ENCODE results near the gene S100A9.

The S100A9 gene

GRCh38 chr1:153361480-153362109 is 3.9 kb downstream of the S100A9 start:
- ChIA-PET CTCF (interaction anchor here (1.0 to 1.8 kb wide), 6 partner anchors 9 to 257 kb away, joined by 3 to 9 read pairs (median 4); no protein-coding TSS in a partner anchor), POLR2A (no interaction called here)
- 100% methylated on average over 2 of the region's 4 CpGs for WGBS (ENCODE audit: insufficient coverage)
- no peak for DNase-seq
- Histone ChIP-seq H3K4me1 (ENCODE audit: control extremely low read depth in 1 of 4, control insufficient read depth in 4 of 4, insufficient read depth in 4 of 4, low read length in 3 of 4) (peaks cover 2 to 35% (median 26%) of the 10 kb centered on the region in 4 experiments), H3K9me3 (ENCODE audit: control extremely low read depth in 1 of 5, control insufficient read depth in 4 of 5, insufficient read depth in 2 of 5, low read depth in 1 of 5, low read length in 4 of 5) (no peaks in the 10 kb centered on the region), H3K36me3 (ENCODE audit: control insufficient read depth in 4 of 4, insufficient read depth in 4 of 4, low read length in 3 of 4) (no peaks in the 10 kb centered on the region), H3K4me3 (ENCODE audit: control insufficient read depth in 1 of 7, extremely low read depth in 1 of 7, insufficient read depth in 4 of 7, low read depth in 2 of 7, low read length in 6 of 7) (no peak overlapping the region), H3K27ac (ENCODE audit: insufficient read depth in 1 of 2, low read depth in 1 of 2, low read length in 2 of 2, poor library complexity in 1 of 2, severe bottlenecking in 2 of 2) (no peak overlapping the region), H3K27me3 (replicated peaks in 2 of 5; ENCODE audit: control insufficient read depth in 4 of 5, insufficient read depth in 5 of 5, low read length in 4 of 5) (no peaks in the 10 kb centered on the region)

GRCh38 chr1:153362187-153362775 is 4.6 kb downstream of the S100A9 start:
- Histone ChIP-seq H3K9me3 (ENCODE audit: control extremely low read depth in 1 of 5, control insufficient read depth in 4 of 5, insufficient read depth in 2 of 5, low read depth in 1 of 5, low read length in 4 of 5) (no peaks in the 10 kb centered on the region), H3K36me3 (ENCODE audit: control insufficient read depth in 4 of 4, insufficient read depth in 4 of 4, low read length in 3 of 4) (no peaks in the 10 kb centered on the region), H3K27me3 (replicated peaks in 2 of 5; ENCODE audit: control insufficient read depth in 4 of 5, insufficient read depth in 5 of 5, low read length in 4 of 5) (no peaks in the 10 kb centered on the region), H3K4me3 (ENCODE audit: control insufficient read depth in 1 of 7, extremely low read depth in 1 of 7, insufficient read depth in 4 of 7, low read depth in 2 of 7, low read length in 6 of 7) (no peak overlapping the region), H3K4me1 (ENCODE audit: control extremely low read depth in 1 of 4, control insufficient read depth in 4 of 4, insufficient read depth in 4 of 4, low read length in 3 of 4) (peaks cover 2 to 28% (median 20%) of the 10 kb centered on the region in 4 experiments), H3K27ac (ENCODE audit: insufficient read depth in 1 of 2, low read depth in 1 of 2, low read length in 2 of 2, poor library complexity in 1 of 2, severe bottlenecking in 2 of 2) (no peak overlapping the region)
- CTCF ChIA-PET = interaction anchor here (1.0 to 1.8 kb wide), 6 partner anchors 10 to 256 kb away, joined by 3 to 9 read pairs (median 4); no protein-coding TSS in a partner anchor
- no peak for DNase-seq
- POLR2A ChIA-PET = interaction anchor here (0.9 kb wide), 1 partner anchor 35 kb away, joined by 3 read pairs; no protein-coding TSS in a partner anchor
- 100% methylated on average over 3 of the region's 3 CpGs for WGBS (ENCODE audit: insufficient coverage)

GRCh38 chr1:153363641-153364040 is 6.0 kb downstream of the S100A9 start:
- Histone ChIP-seq H3K4me3 (ENCODE audit: control insufficient read depth in 1 of 7, extremely low read depth in 1 of 7, insufficient read depth in 4 of 7, low read depth in 2 of 7, low read length in 6 of 7) (no peak overlapping the region), H3K27me3 (replicated peaks in 2 of 5; ENCODE audit: control insufficient read depth in 4 of 5, insufficient read depth in 5 of 5, low read length in 4 of 5) (no peaks in the 10 kb centered on the region), H3K36me3 (ENCODE audit: control insufficient read depth in 4 of 4, insufficient read depth in 4 of 4, low read length in 3 of 4) (no peaks in the 10 kb centered on the region), H3K4me1 (ENCODE audit: control extremely low read depth in 1 of 4, control insufficient read depth in 4 of 4, insufficient read depth in 4 of 4, low read length in 3 of 4) (peaks cover 0 to 23% (median 8%) of the 10 kb centered on the region in 4 experiments), H3K27ac (ENCODE audit: insufficient read depth in 1 of 2, low read depth in 1 of 2, low read length in 2 of 2, poor library complexity in 1 of 2, severe bottlenecking in 2 of 2) (no peak overlapping the region), H3K9me3 (ENCODE audit: control extremely low read depth in 1 of 5, control insufficient read depth in 4 of 5, insufficient read depth in 2 of 5, low read depth in 1 of 5, low read length in 4 of 5) (no peaks in the 10 kb centered on the region)
- ChIA-PET CTCF (interaction anchor here (2.0 to 6.0 kb wide), 2 partner anchors 8 to 11 kb away, joined by 6 to 27 read pairs; no protein-coding TSS in a partner anchor), POLR2A (no interaction called here)
- WGBS (ENCODE audit: insufficient coverage) = 94% methylated on average over 3 of the region's 3 CpGs
- no peak for DNase-seq

DNA sequence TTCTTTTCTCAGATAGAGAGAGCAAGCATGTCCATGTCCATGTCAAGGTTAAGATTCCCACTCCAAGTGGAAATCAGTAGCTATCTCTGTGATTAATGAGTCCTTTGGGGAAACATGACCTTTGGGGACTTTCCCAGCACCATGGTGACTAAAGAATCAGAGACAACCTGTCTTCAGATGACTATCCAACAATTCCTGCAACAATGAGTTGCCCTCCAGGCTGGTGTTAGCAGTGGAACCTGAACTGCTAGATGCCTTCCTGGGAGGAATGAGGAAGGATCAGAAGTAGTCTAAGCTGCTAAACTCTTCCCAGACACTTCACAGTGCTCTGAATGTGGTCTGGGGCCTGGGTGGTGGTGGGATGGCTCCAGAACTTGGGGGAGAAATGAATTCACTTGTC is 6.5 kb downstream of the S100A9 start:
- H3K36me3 ChIP-seq (ENCODE audit: control insufficient read depth in 4 of 4, insufficient read depth in 4 of 4, low read length in 3 of 4) = no peaks in the 10 kb centered on the region
- CTCF ChIA-PET = interaction anchor here (2.0 to 6.0 kb wide), 2 partner anchors 9 to 11 kb away, joined by 6 to 27 read pairs; no protein-coding TSS in a partner anchor
- no peaks in the 10 kb centered on the region for H3K27me3 ChIP-seq (replicated peaks in 2 of 5; ENCODE audit: control insufficient read depth in 4 of 5, insufficient read depth in 5 of 5, low read length in 4 of 5)
- no peak for DNase-seq
- no peaks in the 10 kb centered on the region for H3K9me3 ChIP-seq (ENCODE audit: control extremely low read depth in 1 of 5, control insufficient read depth in 4 of 5, insufficient read depth in 2 of 5, low read depth in 1 of 5, low read length in 4 of 5)
- no peak overlapping the region for H3K27ac ChIP-seq (ENCODE audit: insufficient read depth in 1 of 2, low read depth in 1 of 2, low read length in 2 of 2, poor library complexity in 1 of 2, severe bottlenecking in 2 of 2)
- peaks cover 0 to 21% (median 4%) of the 10 kb centered on the region in 4 experiments for H3K4me1 ChIP-seq (ENCODE audit: control extremely low read depth in 1 of 4, control insufficient read depth in 4 of 4, insufficient read depth in 4 of 4, low read length in 3 of 4)
- POLR2A ChIA-PET = no interaction called here
- no peak overlapping the region for H3K4me3 ChIP-seq (ENCODE audit: control insufficient read depth in 1 of 7, extremely low read depth in 1 of 7, insufficient read depth in 4 of 7, low read depth in 2 of 7, low read length in 6 of 7)

DNA sequence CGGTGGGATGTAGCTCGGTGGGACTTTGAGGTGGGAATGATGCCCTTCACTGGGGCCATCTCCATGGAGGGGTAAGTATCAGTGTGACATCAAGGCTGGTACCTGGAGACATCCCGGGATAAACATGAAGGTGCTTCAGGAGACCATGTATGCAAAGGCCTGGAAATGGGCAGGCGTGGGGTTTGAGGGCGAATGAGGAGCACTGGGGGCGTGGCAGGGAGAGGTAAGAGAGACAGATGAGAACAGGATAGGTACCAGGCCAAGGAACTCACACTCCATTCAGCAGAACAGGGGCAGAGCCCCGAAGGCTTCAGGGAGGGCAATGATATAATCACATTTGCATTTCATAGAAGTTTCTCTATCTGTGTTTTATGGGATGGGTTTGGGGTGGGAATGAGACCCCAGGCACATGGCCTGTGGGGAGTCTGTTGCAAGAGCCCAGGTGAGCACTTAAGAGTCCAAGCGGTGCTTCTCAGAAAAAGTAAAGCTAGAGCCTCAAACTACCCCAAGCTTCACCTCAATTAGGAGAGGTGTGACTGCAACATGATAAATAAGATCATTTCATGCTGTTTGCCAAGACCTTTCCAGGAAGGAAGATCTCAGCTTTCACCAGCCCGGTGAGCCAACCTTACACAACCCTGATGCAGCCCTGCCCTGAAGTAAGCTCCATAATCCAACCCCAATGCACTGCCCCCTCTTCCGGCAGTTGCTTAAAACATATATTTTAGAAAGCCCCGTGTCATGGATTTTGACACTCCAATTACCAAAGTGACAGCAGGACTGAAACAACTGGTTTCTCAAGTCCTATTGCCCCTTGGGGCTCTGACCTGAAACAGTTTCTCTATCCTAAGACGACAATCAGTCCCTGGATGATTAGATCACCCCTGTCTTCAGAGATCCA is 7.4 kb downstream of the S100A9 start:
- 80% methylated on average over 7 of the region's 12 CpGs for WGBS (ENCODE audit: insufficient coverage)
- Histone ChIP-seq H3K36me3 (ENCODE audit: control insufficient read depth in 4 of 4, insufficient read depth in 4 of 4, low read length in 3 of 4) (no peaks in the 10 kb centered on the region), H3K9me3 (ENCODE audit: control extremely low read depth in 1 of 5, control insufficient read depth in 4 of 5, insufficient read depth in 2 of 5, low read depth in 1 of 5, low read length in 4 of 5) (no peaks in the 10 kb centered on the region), H3K27ac (ENCODE audit: insufficient read depth in 1 of 2, low read depth in 1 of 2, low read length in 2 of 2, poor library complexity in 1 of 2, severe bottlenecking in 2 of 2) (no peak overlapping the region), H3K4me3 (ENCODE audit: control insufficient read depth in 1 of 7, extremely low read depth in 1 of 7, insufficient read depth in 4 of 7, low read depth in 2 of 7, low read length in 6 of 7) (peak overlapping the region in 1 of 7 experiments; percentile 36), H3K27me3 (replicated peaks in 2 of 5; ENCODE audit: control insufficient read depth in 4 of 5, insufficient read depth in 5 of 5, low read length in 4 of 5) (no peaks in the 10 kb centered on the region), H3K4me1 (ENCODE audit: control extremely low read depth in 1 of 4, control insufficient read depth in 4 of 4, insufficient read depth in 4 of 4, low read length in 3 of 4) (peaks cover 0 to 16% (median 3%) of the 10 kb centered on the region in 4 experiments)
- POLR2A ChIA-PET = no interaction called here
- CTCF ChIA-PET = interaction anchor here (2.0 to 6.0 kb wide), 2 partner anchors 10 to 12 kb away, joined by 6 to 27 read pairs; no protein-coding TSS in a partner anchor
- DNase-seq = no peak

DNA sequence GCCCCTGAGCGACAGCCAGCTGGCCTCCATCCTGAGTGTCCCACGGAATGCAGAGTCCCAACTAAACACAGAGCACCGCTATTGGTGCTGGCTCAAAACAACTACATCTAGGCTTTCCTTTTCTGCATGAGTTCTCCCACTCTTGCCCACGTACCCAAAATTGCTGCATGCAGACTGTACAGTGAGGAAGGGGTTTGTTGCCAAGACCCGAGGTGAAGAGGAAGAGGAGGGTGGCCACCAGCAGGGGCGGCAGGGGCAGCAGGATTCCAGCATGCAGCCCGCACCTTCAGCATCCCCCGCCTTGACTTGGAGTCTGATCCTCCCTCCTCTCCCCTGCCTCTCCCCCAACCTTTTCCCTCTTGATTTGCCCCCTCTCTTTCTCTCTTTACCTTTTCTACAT is 8.0 kb downstream of the S100A9 start:
- POLR2A ChIA-PET = no interaction called here
- H3K4me1 ChIP-seq (ENCODE audit: control extremely low read depth in 1 of 4, control insufficient read depth in 4 of 4, insufficient read depth in 4 of 4, low read length in 3 of 4) = peaks cover 0 to 10% (median 2%) of the 10 kb centered on the region in 4 experiments
- CTCF ChIA-PET = interaction anchor here (0.6 to 6.0 kb wide), 3 partner anchors 10 to 87 kb away, joined by 4 to 27 read pairs (median 6); no protein-coding TSS in a partner anchor
- H3K36me3 ChIP-seq (ENCODE audit: control insufficient read depth in 4 of 4, insufficient read depth in 4 of 4, low read length in 3 of 4) = no peaks in the 10 kb centered on the region
- DNase-seq = no peak
- H3K9me3 ChIP-seq (ENCODE audit: control extremely low read depth in 1 of 5, control insufficient read depth in 4 of 5, insufficient read depth in 2 of 5, low read depth in 1 of 5, low read length in 4 of 5) = no peaks in the 10 kb centered on the region
- 89% methylated on average over 5 of the region's 8 CpGs for WGBS (ENCODE audit: insufficient coverage)
- no peaks in the 10 kb centered on the region for H3K27me3 ChIP-seq (replicated peaks in 2 of 5; ENCODE audit: control insufficient read depth in 4 of 5, insufficient read depth in 5 of 5, low read length in 4 of 5)
- H3K27ac ChIP-seq (ENCODE audit: insufficient read depth in 1 of 2, low read depth in 1 of 2, low read length in 2 of 2, poor library complexity in 1 of 2, severe bottlenecking in 2 of 2) = no peak overlapping the region
- no peak overlapping the region for H3K4me3 ChIP-seq (ENCODE audit: control insufficient read depth in 1 of 7, extremely low read depth in 1 of 7, insufficient read depth in 4 of 7, low read depth in 2 of 7, low read length in 6 of 7)
